ENCODE results near the gene ADK. TPM values are rescaled to one million over a fixed set of nuclear protein-coding genes. Genes with fewer than 3 reads are reported as not detected.

The ADK gene
- total and polyA plus RNA-seq, 2 donors (not counting 1 experiment from before 2014, with no cell fraction given), result 25.3 to 47.8 TPM

DNA sequence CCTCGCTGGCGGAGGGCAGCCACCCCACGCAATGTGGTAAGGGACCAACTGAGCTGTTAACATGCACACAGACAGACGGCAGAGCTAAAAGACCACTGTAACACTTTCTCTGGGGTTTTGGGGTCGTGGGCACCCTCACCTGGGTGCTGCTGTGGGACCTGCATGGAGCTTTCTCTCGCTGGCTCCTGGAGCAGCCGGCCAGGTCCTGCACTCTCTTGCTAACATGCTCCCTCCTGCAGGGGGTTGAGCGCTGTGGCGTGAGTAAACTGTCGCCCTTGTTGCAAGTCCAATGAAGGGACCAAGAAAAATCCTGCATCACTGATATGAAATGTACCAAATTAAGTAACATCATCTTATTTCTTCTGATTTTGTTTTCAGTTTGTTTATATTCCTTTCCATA lies 92.0 kb downstream of the ADK start:
- no peak overlapping the region for H3K4me3 ChIP-seq (replicated peaks in 1 of 4; ENCODE audit: control extremely low read depth in 1 of 4, insufficient read depth in 1 of 4, low read depth in 3 of 4, low read length in 4 of 4)
- no peaks in the 10 kb centered on the region for H3K79me2 ChIP-seq (ENCODE audit: control insufficient read depth, insufficient read depth, low read length)
- no peak overlapping the region for H3K27ac ChIP-seq (ENCODE audit: insufficient read depth, low read length)
- H2AFZ ChIP-seq (ENCODE audit: low read length), result no peak overlapping the region
- H3K4me1 ChIP-seq (ENCODE audit: control insufficient read depth, extremely low read depth, insufficient read depth, low read length), result no peaks in the 10 kb centered on the region
- H3K4me2 ChIP-seq (ENCODE audit: extremely low read depth, insufficient read depth, low read length), result no peak overlapping the region
- H3K9me3 ChIP-seq (ENCODE audit: control insufficient read depth, insufficient read depth, low read depth, low read length), result no peaks in the 10 kb centered on the region
- no peak for DNase-seq (ENCODE audit: low read depth in 2 of 2)
- H3K27me3 ChIP-seq (ENCODE audit: control insufficient read depth, insufficient read depth, low read length), result no peaks in the 10 kb centered on the region
- H3K9ac ChIP-seq (ENCODE audit: insufficient read depth, low read length), result no peak overlapping the region
- H4K20me1 ChIP-seq (ENCODE audit: control insufficient read depth, extremely low read depth, insufficient read depth, low read length), result no peaks in the 10 kb centered on the region
- TF ChIP-seq, protein P1, sequence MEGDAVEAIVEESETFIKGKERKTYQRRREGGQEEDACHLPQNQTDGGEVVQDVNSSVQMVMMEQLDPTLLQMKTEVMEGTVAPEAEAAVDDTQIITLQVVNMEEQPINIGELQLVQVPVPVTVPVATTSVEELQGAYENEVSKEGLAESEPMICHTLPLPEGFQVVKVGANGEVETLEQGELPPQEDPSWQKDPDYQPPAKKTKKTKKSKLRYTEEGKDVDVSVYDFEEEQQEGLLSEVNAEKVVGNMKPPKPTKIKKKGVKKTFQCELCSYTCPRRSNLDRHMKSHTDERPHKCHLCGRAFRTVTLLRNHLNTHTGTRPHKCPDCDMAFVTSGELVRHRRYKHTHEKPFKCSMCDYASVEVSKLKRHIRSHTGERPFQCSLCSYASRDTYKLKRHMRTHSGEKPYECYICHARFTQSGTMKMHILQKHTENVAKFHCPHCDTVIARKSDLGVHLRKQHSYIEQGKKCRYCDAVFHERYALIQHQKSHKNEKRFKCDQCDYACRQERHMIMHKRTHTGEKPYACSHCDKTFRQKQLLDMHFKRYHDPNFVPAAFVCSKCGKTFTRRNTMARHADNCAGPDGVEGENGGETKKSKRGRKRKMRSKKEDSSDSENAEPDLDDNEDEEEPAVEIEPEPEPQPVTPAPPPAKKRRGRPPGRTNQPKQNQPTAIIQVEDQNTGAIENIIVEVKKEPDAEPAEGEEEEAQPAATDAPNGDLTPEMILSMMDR (conservative IDR thresholded peaks at IDR 0.05 in 1 of 2, IDR thresholded peaks at IDR 0.05 in 1 of 2; ENCODE audit: low read depth in 1 of 2, low read length in 2 of 2), result no peak
- TF ChIP-seq EZH2 (IDR thresholded peaks at IDR 0.05; ENCODE audit: low read length, missing control alignments), result no peak
- H3K36me3 ChIP-seq (ENCODE audit: control insufficient read depth, insufficient read depth, low read length), result peaks cover 2% of the 10 kb centered on the region

DNA sequence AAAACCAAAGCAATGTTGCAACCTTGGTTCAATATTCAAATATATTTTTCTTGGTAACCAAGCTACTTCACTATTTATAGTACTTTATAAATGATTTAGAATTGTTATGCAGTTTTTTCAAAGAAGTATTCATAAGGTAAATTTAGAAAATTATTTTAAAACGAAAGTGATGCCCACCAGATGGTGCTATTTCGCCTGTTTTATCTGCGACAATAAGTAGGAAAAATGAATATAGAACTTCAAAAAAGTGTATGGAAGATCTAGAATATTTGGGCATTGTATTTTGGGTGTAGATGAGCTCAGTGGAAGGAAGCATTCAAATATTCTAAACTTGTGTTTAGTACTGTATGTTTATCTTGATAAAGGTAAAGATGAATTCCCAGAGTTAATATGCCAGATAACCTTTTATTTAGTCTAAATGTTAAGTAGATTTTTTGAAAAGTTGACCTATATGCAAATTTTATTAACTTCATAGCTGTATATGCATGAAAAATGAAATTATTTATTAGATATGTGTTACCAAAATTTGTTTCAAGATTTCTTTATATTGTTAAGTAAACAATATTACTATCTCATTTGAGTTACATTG lies 93.2 kb downstream of the ADK start:
- no peaks in the 10 kb centered on the region for H3K79me2 ChIP-seq (ENCODE audit: control insufficient read depth, insufficient read depth, low read length)

GRCh38 chr10:74244807-74245206 lies 93.8 kb downstream of the ADK start:
- no peaks in the 10 kb centered on the region for H3K9me3 ChIP-seq (ENCODE audit: control insufficient read depth, insufficient read depth, low read depth, low read length)
- no peak for DNase-seq (ENCODE audit: low read depth in 2 of 2)
- H4K20me1 ChIP-seq (ENCODE audit: control insufficient read depth, extremely low read depth, insufficient read depth, low read length), result no peaks in the 10 kb centered on the region
- H3K79me2 ChIP-seq (ENCODE audit: control insufficient read depth, insufficient read depth, low read length), result no peaks in the 10 kb centered on the region
- no peak overlapping the region for H2AFZ ChIP-seq (ENCODE audit: low read length)
- no peaks in the 10 kb centered on the region for H3K4me1 ChIP-seq (ENCODE audit: control insufficient read depth, extremely low read depth, insufficient read depth, low read length)
- H3K9ac ChIP-seq (ENCODE audit: insufficient read depth, low read length), result no peak overlapping the region
- H3K4me3 ChIP-seq (replicated peaks in 1 of 4; ENCODE audit: control extremely low read depth in 1 of 4, insufficient read depth in 1 of 4, low read depth in 3 of 4, low read length in 4 of 4), result no peak overlapping the region
- no peak overlapping the region for H3K4me2 ChIP-seq (ENCODE audit: extremely low read depth, insufficient read depth, low read length)
- no peak overlapping the region for H3K27ac ChIP-seq (ENCODE audit: insufficient read depth, low read length)
- H3K27me3 ChIP-seq (ENCODE audit: control insufficient read depth, insufficient read depth, low read length), result no peaks in the 10 kb centered on the region
- TF ChIP-seq, protein P1 (conservative IDR thresholded peaks at IDR 0.05 in 1 of 2, IDR thresholded peaks at IDR 0.05 in 1 of 2; ENCODE audit: low read depth in 1 of 2, low read length in 2 of 2), result no peak
- TF ChIP-seq EZH2 (IDR thresholded peaks at IDR 0.05; ENCODE audit: low read length, missing control alignments), result no peak
- peaks cover 2% of the 10 kb centered on the region for H3K36me3 ChIP-seq (ENCODE audit: control insufficient read depth, insufficient read depth, low read length)

More for the DNA sequence above, 93.2 kb downstream of the ADK start:
- Histone ChIP-seq H3K4me3 (replicated peaks in 1 of 4; ENCODE audit: control extremely low read depth in 1 of 4, insufficient read depth in 1 of 4, low read depth in 3 of 4, low read length in 4 of 4) (no peak overlapping the region), H3K9me3 (ENCODE audit: control insufficient read depth, insufficient read depth, low read depth, low read length) (no peaks in the 10 kb centered on the region), H3K36me3 (ENCODE audit: control insufficient read depth, insufficient read depth, low read length) (peaks cover 2% of the 10 kb centered on the region), H2AFZ (ENCODE audit: low read length) (no peak overlapping the region), H3K27me3 (ENCODE audit: control insufficient read depth, insufficient read depth, low read length) (no peaks in the 10 kb centered on the region), H3K4me1 (ENCODE audit: control insufficient read depth, extremely low read depth, insufficient read depth, low read length) (no peaks in the 10 kb centered on the region), H3K27ac (ENCODE audit: insufficient read depth, low read length) (no peak overlapping the region), H3K9ac (ENCODE audit: insufficient read depth, low read length) (no peak overlapping the region), H3K4me2 (ENCODE audit: extremely low read depth, insufficient read depth, low read length) (no peak overlapping the region), H4K20me1 (ENCODE audit: control insufficient read depth, extremely low read depth, insufficient read depth, low read length) (no peaks in the 10 kb centered on the region)
- DNase-seq (ENCODE audit: low read depth in 2 of 2), result peak; percentile 47 to 84
- TF ChIP-seq, protein P1 (conservative IDR thresholded peaks at IDR 0.05 in 1 of 2, IDR thresholded peaks at IDR 0.05 in 1 of 2; ENCODE audit: low read depth in 1 of 2, low read length in 2 of 2), result peak; percentile 34 to 38
- no peak for TF ChIP-seq EZH2 (IDR thresholded peaks at IDR 0.05; ENCODE audit: low read length, missing control alignments)

All from fibroblast of lung (primary cell).